ENCODE results near the gene MS4A15.

The MS4A15 gene

DNA sequence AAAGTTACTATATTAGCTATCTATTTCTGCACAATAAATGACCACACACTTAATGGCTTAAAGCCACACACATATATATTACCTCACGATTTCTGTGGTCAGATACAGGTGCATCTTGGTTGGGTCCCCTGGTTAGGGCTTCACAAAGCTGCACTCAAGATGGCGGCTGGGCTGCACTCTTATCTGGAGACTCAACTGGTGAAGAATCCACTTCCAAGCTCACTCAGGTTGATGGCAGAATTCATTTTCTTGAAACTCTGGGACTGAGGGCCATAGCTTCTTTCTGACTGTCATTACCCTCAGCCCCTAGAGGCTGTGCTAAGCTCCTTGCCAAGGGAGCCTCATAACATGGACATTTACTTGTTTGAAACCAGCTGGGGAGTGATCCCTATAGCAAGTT is 23.4 kb downstream of the MS4A15 start:
- Histone ChIP-seq H3K9me3 (ENCODE audit: low read length) (no peaks in the 10 kb centered on the region), H3K27me3 (ENCODE audit: insufficient read depth, low read length) (peaks cover 11% of the 10 kb centered on the region), H3K9me2 (ENCODE audit: low read depth, low read length) (no peaks in the 10 kb centered on the region), H4K20me1 (ENCODE audit: insufficient read depth, low read length) (no peaks in the 10 kb centered on the region), H3K9ac (ENCODE audit: low read length) (no peak overlapping the region), H3K27ac (ENCODE audit: low read depth, low read length, poor library complexity, severe bottlenecking) (no peak overlapping the region), H3K36me3 (ENCODE audit: insufficient read depth, low read length) (no peaks in the 10 kb centered on the region), H3K4me3 (ENCODE audit: low read depth, low read length, poor library complexity, severe bottlenecking) (no peak overlapping the region), H3K4me1 (ENCODE audit: insufficient read depth, low read length, severe bottlenecking) (no peaks in the 10 kb centered on the region), H3F3A (ENCODE audit: insufficient read depth, low read length) (no peaks in the 10 kb centered on the region), H3K79me2 (ENCODE audit: insufficient read depth, low read length) (no peaks in the 10 kb centered on the region), H3K4me2 (ENCODE audit: low read length) (no peak overlapping the region), H2AFZ (ENCODE audit: low read length) (no peak overlapping the region)
- TF ChIP-seq EZH2 (IDR thresholded peaks at IDR 0.05; ENCODE audit: borderline replicate concordance, low read length): no peak
- TF ChIP-seq, protein P1, sequence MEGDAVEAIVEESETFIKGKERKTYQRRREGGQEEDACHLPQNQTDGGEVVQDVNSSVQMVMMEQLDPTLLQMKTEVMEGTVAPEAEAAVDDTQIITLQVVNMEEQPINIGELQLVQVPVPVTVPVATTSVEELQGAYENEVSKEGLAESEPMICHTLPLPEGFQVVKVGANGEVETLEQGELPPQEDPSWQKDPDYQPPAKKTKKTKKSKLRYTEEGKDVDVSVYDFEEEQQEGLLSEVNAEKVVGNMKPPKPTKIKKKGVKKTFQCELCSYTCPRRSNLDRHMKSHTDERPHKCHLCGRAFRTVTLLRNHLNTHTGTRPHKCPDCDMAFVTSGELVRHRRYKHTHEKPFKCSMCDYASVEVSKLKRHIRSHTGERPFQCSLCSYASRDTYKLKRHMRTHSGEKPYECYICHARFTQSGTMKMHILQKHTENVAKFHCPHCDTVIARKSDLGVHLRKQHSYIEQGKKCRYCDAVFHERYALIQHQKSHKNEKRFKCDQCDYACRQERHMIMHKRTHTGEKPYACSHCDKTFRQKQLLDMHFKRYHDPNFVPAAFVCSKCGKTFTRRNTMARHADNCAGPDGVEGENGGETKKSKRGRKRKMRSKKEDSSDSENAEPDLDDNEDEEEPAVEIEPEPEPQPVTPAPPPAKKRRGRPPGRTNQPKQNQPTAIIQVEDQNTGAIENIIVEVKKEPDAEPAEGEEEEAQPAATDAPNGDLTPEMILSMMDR (IDR thresholded peaks at IDR 0.05; ENCODE audit: low read length): no peak

DNA sequence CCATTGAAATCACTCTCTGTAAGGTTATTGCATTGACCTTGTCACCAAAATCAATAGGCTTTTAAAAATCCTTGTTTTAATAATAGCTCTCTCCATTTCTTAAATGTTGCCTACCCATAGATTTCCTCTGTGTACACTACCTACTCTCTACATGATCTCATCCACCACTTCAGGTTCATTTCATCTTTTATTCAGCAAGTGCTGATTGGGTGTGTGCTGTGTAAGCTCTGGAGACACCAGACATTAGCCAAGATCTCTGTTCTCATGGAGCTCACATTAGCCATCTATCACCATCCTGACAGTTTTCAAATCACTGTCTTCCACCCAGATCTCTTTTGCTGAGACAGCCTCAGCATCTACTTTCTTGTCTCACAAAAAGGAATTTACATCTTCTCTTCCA is 24.1 kb downstream of the MS4A15 start:
- H3K9me2 ChIP-seq (ENCODE audit: low read depth, low read length): no peaks in the 10 kb centered on the region
- no peak overlapping the region for H3K9ac ChIP-seq (ENCODE audit: low read length)
- no peaks in the 10 kb centered on the region for H3K9me3 ChIP-seq (ENCODE audit: low read length)
- H3F3A ChIP-seq (ENCODE audit: insufficient read depth, low read length): no peaks in the 10 kb centered on the region
- peaks cover 11% of the 10 kb centered on the region for H3K27me3 ChIP-seq (ENCODE audit: insufficient read depth, low read length)
- H3K4me3 ChIP-seq (ENCODE audit: low read depth, low read length, poor library complexity, severe bottlenecking): no peak overlapping the region
- no peaks in the 10 kb centered on the region for H3K36me3 ChIP-seq (ENCODE audit: insufficient read depth, low read length)
- H4K20me1 ChIP-seq (ENCODE audit: insufficient read depth, low read length): no peaks in the 10 kb centered on the region
- H3K4me1 ChIP-seq (ENCODE audit: insufficient read depth, low read length, severe bottlenecking): no peaks in the 10 kb centered on the region
- TF ChIP-seq EZH2 (IDR thresholded peaks at IDR 0.05; ENCODE audit: borderline replicate concordance, low read length): no peak
- TF ChIP-seq, protein P1 (IDR thresholded peaks at IDR 0.05; ENCODE audit: low read length): no peak
- no peak overlapping the region for H3K4me2 ChIP-seq (ENCODE audit: low read length)
- H3K79me2 ChIP-seq (ENCODE audit: insufficient read depth, low read length): no peaks in the 10 kb centered on the region
- H3K27ac ChIP-seq (ENCODE audit: low read depth, low read length, poor library complexity, severe bottlenecking): no peak overlapping the region
- no peak overlapping the region for H2AFZ ChIP-seq (ENCODE audit: low read length)

DNA sequence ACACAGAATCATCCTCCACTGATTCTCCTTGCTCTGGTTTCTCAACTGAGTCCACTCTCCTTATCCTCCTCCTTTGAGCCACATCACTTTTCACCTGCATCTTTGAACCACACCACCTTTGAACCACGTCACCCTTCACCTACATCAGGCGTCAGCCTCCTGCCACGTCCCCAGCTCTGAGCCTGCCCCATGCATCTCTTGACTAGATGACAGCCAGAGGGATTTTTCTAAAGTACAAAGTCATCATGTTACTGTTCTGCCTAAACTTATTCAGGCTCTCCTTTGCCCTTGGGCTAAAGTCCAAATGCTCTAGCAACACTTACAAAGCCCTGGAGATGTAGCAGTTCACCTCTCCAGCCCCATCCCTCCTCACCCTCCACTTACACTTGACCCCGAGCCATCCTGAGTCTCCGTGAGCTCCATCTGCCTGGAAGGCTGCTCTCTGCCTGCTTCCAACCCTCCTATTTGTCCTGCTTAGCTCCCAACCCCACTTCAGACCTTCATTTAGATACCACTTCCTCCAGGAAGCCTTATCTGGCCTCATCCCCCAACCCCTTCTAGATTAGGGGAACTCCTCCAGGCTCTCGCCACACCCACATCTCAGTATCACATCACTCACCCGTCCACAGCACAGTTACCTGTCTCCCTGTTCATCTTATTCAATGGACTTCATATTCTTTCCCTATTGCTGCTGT is 24.8 kb downstream of the MS4A15 start:
- no peaks in the 10 kb centered on the region for H3K4me1 ChIP-seq (ENCODE audit: insufficient read depth, low read length, severe bottlenecking)
- no peak overlapping the region for H3K4me2 ChIP-seq (ENCODE audit: low read length)
- no peaks in the 10 kb centered on the region for H3K9me2 ChIP-seq (ENCODE audit: low read depth, low read length)
- no peaks in the 10 kb centered on the region for H3K36me3 ChIP-seq (ENCODE audit: insufficient read depth, low read length)
- H3F3A ChIP-seq (ENCODE audit: insufficient read depth, low read length): no peaks in the 10 kb centered on the region
- peaks cover 11% of the 10 kb centered on the region for H3K27me3 ChIP-seq (ENCODE audit: insufficient read depth, low read length)
- H3K9ac ChIP-seq (ENCODE audit: low read length): no peak overlapping the region
- no peaks in the 10 kb centered on the region for H3K79me2 ChIP-seq (ENCODE audit: insufficient read depth, low read length)
- TF ChIP-seq, protein P1 (IDR thresholded peaks at IDR 0.05; ENCODE audit: low read length): no peak
- no peak for TF ChIP-seq EZH2 (IDR thresholded peaks at IDR 0.05; ENCODE audit: borderline replicate concordance, low read length)
- H2AFZ ChIP-seq (ENCODE audit: low read length): no peak overlapping the region
- no peak overlapping the region for H3K4me3 ChIP-seq (ENCODE audit: low read depth, low read length, poor library complexity, severe bottlenecking)
- no peaks in the 10 kb centered on the region for H3K9me3 ChIP-seq (ENCODE audit: low read length)
- H3K27ac ChIP-seq (ENCODE audit: low read depth, low read length, poor library complexity, severe bottlenecking): no peak overlapping the region
- no peaks in the 10 kb centered on the region for H4K20me1 ChIP-seq (ENCODE audit: insufficient read depth, low read length)

Measured in OCI-LY1 (cell line).